ENCODE measurements around the gene AFAP1.

The AFAP1 gene

DNA sequence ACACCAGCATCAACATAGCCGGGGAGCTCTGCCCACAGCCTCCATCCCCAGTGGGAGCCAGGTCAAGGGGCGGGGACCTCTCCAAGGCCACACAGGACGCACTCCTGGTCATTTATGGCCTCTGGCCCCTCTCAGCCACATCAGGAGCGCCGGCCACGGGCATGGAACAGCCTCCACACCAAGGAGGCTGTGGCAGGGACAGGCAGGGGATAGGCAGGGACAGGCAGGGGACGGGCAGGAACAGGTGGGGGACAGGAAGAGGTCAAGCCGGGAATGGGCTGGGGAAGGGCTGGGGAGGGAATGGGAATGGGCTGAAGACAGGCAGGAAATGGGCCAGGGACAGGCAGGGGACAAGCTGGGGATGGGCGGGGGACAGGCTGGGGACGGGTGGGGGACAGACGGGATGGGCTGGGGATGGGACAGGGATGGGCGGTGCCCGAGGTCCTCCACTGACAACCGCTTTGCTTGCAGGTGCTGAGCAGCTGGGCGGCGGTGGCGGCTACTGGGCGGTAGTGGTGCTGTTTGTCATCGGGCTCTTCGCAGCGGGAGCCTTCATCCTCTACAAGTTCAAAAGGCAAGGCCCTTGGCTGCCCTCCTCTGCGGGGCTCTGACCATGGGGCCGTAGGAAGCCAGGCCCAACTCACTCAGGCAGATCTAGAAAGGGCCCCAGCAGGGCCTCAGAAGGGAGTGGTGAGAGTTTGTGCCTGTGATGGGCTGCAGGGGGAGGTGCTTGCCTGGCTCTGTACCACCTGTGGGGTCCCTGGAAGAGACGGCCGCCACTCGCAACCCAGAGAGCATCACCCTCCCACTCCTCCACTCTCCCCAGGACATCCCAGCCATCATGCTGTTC is 205.6 kb downstream of the AFAP1 start:
- no peak for DNase-seq

DNA sequence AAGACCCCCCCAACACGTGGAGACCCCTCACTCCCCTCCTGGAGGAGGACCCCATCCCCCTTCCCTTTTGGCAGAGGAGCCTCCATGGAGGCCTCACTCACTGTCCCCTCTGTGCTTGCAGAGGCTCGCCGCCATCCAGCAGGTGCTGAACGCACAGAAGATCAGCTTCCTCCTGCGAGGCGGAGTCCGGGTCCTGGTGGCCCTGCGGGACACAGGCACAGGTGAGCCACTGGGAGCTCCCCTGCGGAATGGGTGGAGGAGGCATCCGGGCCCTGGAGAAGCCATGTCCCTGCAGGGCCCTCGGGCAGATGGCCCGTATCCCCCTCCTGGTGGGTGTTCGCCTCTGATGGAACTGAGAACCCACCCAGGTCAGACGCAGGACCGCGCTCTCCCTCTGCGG is 206.5 kb downstream of the AFAP1 start:
- DNase-seq, result no peak

DNA sequence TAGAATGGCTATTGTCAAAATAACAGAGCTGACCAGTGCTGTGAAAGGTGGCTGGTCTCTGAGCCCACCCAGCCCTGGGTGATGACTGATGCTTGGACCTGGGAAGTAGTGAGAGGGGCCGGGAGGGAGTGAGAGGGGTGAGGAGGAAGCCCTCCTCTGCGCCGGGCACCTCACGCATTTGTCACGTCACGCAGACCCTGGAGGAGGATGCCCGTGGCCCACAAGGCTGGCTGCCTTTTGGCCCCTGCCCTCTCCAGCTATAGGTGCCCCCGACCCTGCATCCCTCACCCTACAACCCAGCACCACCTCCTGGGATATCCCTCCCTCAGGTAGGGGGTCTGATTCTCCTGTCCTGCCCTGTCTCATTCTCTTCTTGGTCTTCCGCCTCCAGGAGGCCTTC is 207.4 kb downstream of the AFAP1 start:
- DNase-seq, result no peak

DNA sequence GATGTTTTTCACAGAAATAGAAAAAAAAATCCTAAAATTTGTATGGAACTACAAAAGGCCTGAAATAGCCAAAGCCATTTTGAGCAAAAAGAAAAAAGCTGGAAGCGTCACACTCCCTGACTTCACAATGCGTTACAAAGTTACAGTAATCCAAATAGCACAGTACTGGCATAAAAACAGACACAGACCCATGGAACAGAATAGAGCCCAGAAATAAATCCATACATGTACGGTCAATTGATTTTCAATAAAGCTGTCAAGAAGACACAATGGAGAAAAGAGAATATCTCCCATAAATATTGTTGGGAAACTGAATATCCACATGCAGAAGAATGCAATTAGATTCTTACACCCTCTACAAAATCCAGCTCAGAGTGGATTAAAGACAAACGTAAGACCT is 208.2 kb downstream of the AFAP1 start:
- no peak for DNase-seq

DNA sequence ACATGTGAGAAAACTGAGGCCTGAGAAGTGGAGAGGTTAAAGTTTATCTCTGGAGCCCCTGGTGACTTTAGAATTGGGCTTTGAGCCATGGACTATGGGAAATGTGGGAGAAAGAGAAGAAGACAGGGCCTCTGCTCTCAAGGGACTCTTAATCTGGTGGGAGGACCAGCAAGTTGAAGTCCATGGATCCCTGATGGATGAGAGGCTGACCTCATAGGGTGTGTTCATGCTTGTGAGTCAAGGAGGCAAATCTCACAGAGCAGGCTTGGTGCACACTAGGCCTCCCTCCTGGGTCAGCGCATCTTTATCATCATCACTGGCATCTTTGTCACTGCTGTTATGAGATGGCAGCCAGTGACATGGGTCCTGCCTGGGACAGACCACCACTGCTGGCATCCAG is 211.9 kb downstream of the AFAP1 start:
- DNase-seq, result peak; percentile 53

DNA sequence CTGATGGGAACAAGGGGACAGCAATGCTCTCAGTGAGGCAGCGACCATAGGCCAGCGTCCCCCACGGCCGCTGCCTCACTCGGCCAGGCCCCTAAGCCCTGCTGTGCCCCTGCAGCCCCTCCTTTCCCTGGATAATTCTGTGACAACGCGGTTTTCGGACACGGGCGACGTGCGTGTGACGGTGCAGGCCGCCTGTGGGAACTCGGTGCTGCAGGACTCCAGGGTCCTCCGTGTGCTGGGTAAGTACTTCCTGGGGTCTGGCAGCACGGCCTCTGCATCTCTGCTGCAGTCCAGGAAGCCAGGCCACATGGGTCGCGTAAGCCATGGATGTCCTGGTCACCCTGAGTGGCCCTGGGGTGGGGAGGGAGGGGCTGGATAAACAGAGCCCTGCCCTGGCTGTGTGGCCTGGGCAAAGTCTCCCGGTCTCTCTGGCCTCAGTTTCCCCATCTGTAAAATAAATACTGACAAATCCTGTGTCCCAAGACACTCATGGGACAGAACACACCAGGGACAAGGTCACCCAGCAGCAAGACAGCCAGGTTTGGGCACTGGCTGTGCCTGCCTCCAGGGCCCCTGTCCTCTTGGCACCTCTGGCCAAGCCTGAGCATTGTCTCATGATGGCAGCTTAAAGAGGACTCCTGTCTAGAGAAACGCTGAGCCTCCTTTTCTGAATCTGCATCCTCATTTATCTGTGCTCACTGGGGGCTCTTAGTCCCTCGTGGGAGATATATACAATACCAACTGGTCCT is 212.8 kb downstream of the AFAP1 start:
- DNase-seq, result no peak

DNA sequence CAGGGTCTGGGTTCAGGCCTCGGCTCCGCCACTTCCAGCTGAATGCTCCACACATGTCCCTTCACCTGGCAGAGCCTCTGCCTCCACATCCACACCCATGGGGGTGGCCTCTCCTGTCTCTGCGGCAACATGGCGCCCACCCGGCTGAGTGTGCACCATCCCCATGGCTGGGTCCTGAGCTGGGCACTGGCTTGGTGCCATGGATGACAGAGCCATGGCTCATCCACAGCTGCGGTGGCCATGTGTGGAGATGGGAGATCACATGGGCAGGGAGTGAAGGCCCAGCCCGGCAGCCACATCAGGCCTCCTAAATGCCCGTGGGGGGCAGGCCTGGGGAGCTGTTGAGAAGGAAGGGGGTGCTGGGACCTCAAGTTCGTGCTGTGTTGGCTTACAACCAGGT is 213.7 kb downstream of the AFAP1 start:
- peak; percentile 18 for DNase-seq

DNA sequence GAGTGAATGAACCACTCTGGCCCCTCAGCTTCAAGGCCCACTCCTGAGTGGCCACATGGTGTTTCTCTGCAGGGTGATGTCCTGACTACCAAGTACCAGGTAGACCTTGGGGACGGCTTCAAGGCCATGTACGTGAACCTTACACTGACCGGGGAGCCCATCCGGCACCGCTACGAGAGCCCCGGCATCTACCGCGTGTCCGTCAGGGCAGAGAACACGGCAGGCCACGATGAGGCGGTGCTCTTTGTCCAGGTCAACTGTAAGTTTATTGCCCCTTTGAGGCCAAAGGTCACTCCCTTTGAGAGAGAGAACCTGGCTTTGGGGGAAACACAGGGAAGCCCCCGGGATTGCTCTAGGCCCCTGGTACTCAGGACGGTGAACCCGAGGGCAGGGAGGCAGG is 216.0 kb downstream of the AFAP1 start:
- no peak for DNase-seq

DNA sequence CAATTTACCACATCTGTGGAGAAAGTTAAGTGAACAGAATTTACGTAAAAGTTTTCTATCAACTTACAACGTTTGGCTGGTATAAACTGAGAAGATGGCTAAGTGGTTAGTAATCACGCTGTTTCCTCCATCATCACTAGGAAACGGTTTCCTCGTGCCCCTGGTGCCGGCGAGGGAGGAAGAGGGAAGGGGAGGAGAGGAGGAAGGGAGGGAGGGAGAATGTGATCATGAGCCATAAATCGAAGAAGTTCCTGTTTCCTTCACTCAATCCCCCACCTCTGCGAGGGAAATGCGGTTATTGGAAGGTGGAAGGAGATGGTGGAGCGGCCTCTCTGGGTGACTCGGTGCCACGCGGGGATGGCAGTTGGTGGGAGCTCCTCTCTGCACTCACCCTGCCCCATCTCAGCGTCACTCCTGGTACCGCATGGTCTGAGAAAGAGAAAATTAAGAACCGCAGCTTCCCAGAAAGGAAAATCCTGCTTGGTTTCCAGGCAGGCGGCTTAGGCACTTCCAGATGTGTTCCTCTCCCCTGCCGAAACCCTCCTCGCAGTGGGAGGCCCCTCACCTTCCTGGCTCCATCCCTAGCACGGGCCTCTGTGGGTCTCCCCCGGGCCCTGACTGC is 216.8 kb downstream of the AFAP1 start:
- DNase-seq, result no peak

DNA sequence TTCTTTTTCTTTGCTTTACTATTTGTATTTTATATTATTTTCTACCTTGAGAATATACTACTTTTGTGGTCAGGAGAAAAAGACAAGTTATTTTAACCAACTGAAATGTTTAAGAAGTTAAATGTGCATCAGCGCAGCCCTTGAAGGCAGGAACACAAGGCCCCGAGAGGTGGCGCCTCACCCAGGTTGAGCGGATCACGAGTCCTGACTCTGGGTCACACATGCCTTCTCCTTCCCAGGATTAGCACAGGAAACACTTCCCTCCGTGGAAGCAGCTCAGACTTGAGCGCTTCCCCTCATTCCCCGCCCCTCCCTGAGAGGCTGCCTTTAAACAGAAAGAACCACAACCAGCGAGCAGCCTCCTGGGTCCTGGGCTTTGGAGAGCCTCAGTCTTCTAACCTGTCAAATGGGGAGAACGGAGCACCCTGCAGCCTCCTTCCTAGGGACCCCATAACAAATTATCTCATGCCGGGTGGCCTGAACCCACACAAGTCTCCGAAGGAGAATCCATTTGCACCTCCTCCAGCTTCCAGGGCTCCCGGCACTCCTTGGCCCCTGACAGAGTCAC is 217.6 kb downstream of the AFAP1 start:
- DNase-seq, result no peak

DNA sequence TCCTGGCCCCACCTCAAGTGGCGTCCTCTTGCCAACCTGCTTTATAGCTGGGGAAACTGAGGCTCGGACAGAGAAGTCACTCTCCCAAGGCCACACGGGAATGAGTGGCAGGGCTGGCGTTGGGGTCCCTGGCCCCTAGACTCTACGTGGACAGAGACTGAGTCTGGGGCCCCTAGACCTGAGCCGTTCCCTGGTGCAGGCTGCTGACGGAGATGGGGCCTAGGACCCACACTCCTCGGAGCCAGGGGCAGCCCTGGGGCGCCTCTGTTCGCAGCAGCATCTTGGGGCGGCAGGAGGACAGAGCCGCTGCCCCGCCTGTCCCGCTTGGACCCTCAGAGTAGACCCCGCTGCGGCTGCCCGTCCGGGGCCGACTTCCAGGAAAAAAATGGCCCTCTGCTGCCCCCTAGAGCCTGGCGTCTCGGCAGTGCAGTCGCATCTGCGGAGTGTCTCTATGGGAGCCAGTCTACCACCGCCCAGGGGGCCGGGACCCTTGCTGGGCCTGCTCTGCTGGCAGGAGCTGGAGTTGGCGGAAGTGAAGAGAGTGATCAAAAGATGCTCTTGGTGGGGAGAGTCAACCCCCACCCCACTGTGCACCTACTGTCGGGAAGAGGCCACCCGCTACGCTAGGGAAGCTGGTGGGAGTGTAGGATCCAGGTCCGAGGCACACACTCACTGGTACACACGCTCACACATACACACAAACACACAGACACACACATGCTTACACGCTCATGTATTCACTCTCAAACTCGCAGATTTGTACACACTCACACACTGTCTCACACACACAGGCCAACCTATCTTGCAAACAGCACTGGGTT is 220.1 kb downstream of the AFAP1 start:
- no peak for DNase-seq

DNA sequence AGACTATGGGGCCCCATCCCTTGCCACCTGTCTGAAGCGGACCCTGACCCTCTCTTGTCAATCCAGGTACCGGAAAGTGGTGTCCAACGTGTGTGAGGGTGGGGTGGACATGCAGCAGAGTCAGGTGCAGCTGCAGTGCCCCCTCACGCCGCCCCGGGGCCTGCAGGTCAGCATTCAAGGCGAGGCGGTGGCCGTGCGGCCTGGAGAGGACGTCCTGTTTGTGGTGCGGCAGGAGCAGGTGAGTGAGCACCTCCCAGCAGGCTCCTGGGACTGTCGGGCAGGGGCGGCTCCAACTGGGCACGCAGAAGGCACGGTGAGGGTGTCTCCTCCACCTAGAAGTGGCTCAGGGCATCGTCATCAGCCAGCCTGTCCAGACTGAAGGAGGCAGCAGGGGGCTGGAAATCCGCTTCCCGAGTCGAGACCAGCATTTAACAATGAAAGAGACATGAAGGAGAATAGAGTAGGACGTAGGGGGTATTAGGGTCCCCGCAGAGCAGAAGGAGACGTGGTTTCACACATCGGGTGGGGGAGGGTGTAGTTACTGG is 221.6 kb downstream of the AFAP1 start:
- no peak for DNase-seq

DNA sequence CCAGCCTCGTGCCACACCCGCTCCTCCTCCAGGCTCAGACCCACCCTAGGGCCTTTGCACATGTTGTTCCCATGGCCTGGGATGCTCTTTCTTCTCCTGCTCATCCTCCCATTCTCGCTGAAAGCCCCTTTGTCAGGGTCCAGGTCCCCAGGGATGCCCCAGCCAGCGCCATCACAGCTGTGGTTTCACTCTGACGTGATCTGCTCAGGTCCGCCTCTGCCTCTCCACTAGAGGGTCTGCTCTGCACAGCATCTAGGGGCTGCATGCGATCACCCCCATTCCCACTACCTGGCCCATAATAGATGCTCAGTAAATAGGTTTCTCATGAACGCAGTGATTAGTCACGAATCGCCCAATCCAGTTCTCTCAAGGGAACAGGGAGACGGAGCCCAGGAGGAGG is 222.5 kb downstream of the AFAP1 start:
- DNase-seq, result no peak

DNA sequence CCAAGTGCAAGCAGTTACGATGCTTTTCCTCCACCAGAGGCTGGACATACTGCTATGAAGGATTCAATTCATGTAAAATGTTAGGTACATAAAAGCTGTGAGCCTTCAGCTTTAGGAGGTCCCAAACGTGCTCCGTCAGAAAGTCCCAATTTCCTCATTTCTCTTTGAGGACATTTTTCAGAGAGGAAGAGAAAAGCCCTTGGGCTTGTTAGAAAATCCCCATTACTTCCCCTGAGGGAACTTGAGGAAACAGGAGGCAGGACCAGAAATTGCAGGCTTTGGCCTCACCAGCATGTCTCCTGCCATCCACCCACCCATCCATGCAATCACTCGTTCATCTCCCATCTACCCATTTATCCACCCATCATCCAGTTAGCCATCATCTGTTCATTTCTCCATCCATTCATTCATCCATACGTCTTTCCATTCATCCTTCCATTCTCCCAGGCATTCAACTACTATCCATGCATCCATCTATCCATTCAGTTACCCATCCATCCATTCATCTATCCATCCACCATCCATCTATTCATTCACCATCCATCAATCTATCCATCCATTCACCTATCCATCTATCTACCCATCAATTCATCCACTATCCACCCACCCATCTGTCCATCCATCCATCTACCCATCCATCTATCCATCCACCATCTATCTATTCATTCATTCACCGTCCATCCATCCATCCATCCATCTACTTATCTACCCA is 223.5 kb downstream of the AFAP1 start:
- DNase-seq, result no peak

DNA sequence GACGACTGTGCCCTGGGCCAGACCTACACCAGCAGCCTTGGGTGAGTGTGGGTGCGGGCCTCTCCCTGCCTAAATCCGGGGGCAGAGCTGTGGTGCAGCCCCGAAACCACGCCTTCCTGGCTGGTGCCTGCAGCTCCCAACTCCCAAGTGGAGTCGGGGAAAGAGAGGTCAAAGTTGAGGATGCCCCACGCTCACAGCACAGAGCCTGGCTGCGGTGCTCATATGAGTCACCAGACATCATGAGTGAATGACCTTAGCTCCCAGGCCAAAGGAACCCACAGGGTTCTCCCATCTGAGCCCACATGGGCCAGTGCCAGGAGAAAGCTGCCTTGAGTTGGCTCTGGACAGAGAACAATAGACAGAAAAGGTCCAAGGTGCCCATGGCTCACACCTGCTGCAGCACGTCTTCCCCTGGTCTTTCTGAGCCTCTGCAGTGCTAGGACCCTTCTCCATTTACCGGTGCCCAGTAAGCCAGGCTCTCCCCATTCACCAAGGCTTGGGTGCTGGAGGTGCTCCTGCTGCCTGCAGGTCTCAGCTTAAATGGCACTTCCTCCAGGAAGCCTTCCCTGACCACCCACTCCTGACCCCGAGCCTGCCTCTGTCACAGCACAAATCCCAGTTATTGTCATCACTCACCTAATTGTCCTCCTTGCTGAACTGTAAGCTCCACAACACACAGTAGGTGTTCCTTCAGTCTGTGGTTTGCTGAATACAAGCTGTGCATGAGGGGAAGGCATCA is 224.2 kb downstream of the AFAP1 start:
- no peak for DNase-seq

DNA sequence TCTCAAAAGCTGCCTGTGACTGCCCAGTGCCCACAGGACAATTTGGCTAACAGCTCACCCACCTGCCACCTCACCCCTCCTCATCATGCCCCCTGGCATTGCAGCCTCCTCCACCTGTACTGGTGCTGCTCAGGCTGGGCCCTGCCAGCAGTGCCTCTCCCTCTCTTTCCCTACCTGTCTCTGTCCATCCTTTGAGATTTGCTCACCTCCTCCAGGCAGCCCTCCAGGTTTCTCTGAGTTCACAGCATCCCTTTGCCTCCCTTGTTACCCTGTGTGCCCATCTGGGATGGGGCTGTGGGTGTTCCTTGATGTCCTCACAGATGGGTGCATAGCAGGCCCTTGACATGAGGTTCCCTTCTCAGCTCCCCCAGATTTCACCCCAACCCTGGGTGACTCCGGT is 224.9 kb downstream of the AFAP1 start:
- no peak for DNase-seq

DNA sequence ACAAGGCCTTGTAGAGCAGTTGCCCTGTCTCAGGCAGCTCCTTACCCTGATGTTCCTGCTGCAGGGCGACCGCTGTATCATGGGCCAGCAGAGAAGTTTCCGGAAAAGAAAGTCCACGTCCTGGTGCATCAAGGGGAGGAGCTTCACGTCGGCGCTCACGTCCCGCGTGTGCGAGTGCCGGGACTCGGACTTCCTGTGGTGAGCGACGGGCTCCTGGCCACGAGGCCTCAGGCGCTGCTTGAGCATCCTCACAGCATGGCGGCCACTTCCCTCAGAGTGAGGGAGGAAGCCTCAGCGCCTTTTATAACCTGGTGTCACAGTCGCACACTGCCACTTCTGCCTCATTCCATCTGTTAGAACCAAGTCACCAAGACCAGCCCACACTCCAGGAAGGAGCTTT is 225.5 kb downstream of the AFAP1 start:
- no peak for DNase-seq

DNA sequence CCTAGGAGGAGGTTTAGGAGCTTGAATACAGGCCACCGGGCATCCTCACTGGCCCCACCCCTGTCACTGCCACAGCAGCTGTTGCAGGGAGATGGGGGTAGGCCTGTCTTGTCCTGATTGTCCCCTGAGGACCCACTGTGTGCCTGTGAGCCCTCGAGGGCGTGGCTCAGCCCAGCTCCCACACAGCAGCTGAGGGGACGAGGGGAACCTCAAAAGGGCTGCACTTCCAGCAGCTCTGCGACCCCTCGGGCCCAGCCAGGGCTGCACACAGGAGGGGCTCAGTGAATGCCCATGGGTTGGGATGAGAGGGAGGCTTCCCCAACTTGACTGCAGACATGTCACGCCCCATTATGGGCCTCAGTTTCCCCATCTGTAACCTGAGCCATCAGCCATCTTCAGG is 225.9 kb downstream of the AFAP1 start:
- DNase-seq, result no peak

DNA sequence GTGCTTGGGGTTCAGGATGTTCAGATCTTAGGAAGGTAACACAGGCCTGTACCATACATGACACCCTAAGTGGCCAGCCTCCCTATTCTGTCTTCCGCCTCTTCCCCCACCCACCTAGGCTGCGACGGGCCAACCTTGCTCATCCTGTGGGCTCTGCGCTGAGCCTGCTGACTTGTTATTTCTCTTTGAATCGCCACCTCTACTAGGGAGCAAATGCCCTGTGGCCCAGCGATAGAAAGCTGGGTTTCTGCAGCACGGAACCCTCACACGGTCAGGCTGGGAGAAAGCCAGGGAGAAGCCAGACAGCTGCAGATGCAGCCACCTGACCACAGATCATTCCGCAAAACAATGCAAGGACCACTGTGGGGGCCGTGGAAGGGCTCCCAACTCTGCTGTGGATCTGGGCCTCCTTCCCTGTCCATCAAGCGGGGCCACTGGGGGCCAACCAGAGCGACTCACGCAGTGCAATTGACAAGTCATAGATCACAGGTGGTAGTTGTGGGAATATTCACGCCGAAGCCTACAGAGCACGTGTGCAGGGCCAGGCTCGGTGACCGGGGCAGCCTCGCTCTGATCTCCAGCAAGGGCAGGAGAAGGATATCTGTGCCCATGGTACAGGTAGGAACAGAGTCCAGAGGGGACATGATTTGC is 227.5 kb downstream of the AFAP1 start:
- DNase-seq, result no peak

DNA sequence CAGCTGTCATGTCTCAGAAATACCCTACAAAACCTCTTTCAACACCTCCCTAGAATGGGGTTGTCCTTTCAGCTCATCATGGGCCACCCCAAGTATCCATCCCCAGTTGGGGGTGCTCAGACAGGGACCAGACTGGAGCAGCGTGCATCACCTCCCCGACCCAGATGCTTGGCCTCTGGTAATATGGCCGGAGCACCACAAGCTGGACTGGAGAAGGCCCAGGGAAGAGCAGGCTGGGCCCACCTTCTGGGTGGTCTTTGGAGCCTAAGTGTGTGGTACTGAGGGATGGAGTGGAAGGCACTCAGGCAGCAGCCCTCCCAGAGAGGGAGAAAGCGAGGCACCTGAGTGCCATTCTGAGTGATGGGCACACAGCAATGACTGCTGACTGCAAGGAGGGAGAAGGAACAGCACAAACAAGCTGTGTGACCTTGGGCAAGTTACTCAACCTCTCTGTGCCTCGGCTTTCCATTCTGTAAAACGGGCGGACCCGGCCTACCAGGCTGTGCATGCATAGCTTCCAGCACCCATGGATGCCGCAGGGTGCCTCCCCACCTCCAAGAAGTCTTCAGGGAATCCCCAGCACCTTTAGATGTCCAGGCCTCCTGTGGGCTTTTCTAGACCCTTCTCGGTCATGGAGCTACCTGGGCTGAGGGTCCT is 228.2 kb downstream of the AFAP1 start:
- DNase-seq, result no peak
